ENCODE results near the gene HDAC9. TPM values are rescaled to one million over a fixed set of nuclear protein-coding genes. Genes with fewer than 3 reads are reported as not detected.
"Not testable (repeated sequence)": the region's sequence is repeated elsewhere in the genome, so short reads cannot be mapped to it uniquely, and the experiment has no call there.

HDAC9 gene
- total RNA-seq, 1 donor from 2014 or later, result 32.4 TPM

DNA sequence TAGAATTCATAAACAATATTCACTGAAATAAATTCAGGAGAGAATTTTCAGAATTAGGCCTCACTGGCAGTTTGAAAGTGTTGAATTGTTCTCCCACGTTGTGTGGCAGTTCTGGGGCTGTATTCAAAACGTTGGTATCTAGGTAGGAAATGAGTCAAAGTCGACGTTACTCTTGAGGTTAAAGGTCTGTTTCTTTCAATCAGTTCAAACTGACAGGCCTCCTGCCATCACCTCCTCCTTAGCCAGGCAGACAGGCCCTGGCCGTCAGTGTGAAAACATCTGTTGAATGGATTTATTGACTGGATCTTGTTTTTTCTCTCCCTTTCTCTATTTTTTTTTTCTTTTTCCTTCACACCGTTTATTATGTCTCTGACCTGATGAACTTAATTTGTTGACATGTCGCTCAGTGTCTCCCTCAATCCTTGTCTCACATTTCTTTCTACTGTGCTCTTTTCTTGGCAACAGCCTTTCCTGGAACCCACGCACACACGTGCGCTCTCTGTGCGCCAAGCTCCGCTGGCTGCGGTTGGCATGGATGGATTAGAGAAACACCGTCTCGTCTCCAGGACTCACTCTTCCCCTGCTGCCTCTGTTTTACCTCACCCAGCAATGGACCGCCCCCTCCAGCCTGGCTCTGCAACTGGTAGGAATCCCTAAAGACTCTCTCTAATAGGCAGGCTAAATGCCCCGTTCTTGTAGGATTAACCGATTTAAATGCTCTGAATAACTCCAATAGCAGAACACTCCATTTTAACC is 231.7 kb downstream of the HDAC9 start:
- DNase-seq (ENCODE audit: extremely low spot score in 2 of 2), result no peak
- Histone ChIP-seq H3K36me3 (no peaks in the 10 kb centered on the region), H3K4me3 (no peak overlapping the region), H3K4me1 (no peaks in the 10 kb centered on the region), H3K27me3 (no peaks in the 10 kb centered on the region), H3K9me3 (no peaks in the 10 kb centered on the region), H3K27ac (no peak overlapping the region)
- intact Hi-C loops (cut with DNase I), result no loop called here
- TF ChIP-seq POLR2A (IDR thresholded peaks at IDR 0.05), result no peak
- TF ChIP-seq, protein P1, sequence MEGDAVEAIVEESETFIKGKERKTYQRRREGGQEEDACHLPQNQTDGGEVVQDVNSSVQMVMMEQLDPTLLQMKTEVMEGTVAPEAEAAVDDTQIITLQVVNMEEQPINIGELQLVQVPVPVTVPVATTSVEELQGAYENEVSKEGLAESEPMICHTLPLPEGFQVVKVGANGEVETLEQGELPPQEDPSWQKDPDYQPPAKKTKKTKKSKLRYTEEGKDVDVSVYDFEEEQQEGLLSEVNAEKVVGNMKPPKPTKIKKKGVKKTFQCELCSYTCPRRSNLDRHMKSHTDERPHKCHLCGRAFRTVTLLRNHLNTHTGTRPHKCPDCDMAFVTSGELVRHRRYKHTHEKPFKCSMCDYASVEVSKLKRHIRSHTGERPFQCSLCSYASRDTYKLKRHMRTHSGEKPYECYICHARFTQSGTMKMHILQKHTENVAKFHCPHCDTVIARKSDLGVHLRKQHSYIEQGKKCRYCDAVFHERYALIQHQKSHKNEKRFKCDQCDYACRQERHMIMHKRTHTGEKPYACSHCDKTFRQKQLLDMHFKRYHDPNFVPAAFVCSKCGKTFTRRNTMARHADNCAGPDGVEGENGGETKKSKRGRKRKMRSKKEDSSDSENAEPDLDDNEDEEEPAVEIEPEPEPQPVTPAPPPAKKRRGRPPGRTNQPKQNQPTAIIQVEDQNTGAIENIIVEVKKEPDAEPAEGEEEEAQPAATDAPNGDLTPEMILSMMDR (IDR thresholded peaks at IDR 0.05), result no peak
- TF ChIP-seq POLR2AphosphoS5 (IDR thresholded peaks at IDR 0.05; ENCODE audit: insufficient read depth in 1 of 2, low read depth in 1 of 2), result no peak

DNA sequence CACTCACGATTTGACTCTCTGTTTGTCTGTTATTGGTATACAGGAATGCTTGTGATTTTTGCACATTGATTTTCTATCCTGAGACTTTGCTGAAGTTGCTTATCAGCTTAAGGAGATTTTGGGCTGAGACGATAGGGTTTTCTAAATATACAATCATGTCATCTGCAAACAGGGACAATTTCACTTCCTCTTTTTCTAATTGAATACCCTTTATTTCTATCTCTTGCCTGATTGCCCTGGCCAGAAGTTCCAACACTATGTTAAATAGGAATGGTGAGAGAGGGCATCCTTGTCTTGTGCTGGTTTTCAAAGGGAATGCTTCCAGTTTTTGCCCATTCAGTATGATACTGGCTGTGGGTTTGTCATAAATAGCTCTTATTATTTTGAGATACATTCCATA is 240.5 kb downstream of the HDAC9 start:
- H3K4me3 ChIP-seq; H3K4me1 ChIP-seq; H3K9me3 ChIP-seq; DNase-seq (ENCODE audit: extremely low spot score in 2 of 2); H3K27me3 ChIP-seq; intact Hi-C loops (cut with DNase I); H3K36me3 ChIP-seq; H3K27ac ChIP-seq: not testable (repeated sequence)

DNA sequence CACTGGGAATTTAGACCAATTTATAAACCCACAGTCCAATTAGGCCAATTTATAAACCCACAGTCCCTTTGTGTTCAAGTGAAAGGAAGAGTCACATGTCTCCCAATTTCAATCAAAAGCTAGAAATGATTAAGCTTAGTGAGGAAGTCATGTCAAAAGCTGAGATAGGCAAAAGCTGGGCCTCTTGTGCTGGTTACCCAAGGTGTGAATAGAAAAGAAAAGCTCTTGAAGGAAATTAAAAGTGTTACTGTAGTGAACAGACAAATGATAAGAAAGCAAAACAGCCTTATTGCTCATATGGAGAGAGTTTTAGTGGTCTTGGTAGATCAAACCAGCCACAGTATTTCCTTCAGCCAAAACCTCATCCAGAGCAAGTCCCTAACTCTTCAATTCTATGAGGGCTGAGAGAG is 245.0 kb downstream of the HDAC9 start:
- intact Hi-C loops (cut with DNase I), result no loop called here
- no peak overlapping the region for H3K27ac ChIP-seq
- no peaks in the 10 kb centered on the region for H3K27me3 ChIP-seq
- DNase-seq (ENCODE audit: extremely low spot score in 2 of 2), result no peak
- no peak overlapping the region for H3K4me3 ChIP-seq
- H3K4me1 ChIP-seq, result no peaks in the 10 kb centered on the region
- no peaks in the 10 kb centered on the region for H3K9me3 ChIP-seq
- TF ChIP-seq POLR2A (IDR thresholded peaks at IDR 0.05), result no peak
- TF ChIP-seq, protein P1 (IDR thresholded peaks at IDR 0.05), result no peak
- TF ChIP-seq POLR2AphosphoS5 (IDR thresholded peaks at IDR 0.05; ENCODE audit: insufficient read depth in 1 of 2, low read depth in 1 of 2), result no peak
- no peaks in the 10 kb centered on the region for H3K36me3 ChIP-seq

DNA sequence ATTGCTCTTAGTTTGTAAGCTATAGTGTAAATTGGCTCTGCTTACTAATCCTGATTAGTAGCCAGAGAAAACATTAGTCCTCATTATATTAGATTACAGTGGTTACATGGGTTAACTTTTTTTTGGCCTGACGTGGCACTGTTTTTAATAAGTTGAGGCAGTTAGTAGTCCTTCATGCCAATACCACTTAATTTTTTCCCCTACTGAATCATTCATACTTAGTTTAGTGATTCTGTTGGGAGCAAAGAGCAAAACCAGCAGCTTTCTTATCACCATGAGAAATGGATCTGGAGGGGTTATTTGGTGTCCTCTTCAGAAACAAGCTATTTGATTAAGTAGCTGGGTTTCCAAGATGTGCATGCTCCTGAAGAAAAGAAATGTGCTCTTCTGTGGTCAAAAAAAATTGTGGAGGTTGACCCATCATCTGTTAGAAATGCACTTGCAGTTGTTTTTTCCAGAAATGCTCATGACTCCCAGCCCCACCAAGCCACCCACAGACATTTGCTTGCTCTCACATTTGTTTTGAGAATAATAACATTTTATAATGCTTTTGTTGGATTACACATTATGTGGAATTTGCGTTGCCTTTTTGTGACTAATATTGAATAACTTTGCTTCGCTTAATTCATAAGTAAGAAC is 258.5 kb downstream of the HDAC9 start:
- intact Hi-C loops (cut with DNase I), result no loop called here
- no peaks in the 10 kb centered on the region for H3K9me3 ChIP-seq

DNA sequence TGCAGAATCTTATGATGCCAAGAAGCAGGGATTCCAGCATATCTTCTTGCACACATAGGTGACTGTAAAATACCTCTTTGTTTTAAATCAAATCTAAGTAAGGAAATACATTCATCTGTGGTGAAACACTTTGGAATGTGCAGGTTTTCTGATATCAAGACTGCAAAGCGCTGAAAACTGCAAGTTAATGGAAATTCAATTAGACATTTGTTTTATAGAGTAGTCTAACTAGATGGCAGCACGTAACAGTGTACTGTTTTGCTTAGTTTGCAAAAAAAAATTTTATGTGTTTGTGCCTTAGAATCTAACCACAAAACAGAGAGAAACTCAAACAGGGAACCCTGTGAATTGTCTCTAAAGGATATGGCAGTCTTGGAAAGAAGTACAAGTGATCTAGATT is 259.2 kb downstream of the HDAC9 start:
- intact Hi-C loops (cut with DNase I), result no loop called here
- H3K36me3 ChIP-seq, result no peaks in the 10 kb centered on the region
- no peak overlapping the region for H3K4me3 ChIP-seq
- H3K4me1 ChIP-seq, result peaks cover 12% of the 10 kb centered on the region
- TF ChIP-seq POLR2A (IDR thresholded peaks at IDR 0.05), result no peak
- DNase-seq (ENCODE audit: extremely low spot score in 2 of 2), result no peak
- no peak overlapping the region for H3K27ac ChIP-seq
- no peaks in the 10 kb centered on the region for H3K9me3 ChIP-seq
- H3K27me3 ChIP-seq, result no peaks in the 10 kb centered on the region

More for the DNA sequence above, 258.5 kb downstream of the HDAC9 start:
- H3K4me3 ChIP-seq, result no peak overlapping the region
- H3K27me3 ChIP-seq, result no peaks in the 10 kb centered on the region
- no peaks in the 10 kb centered on the region for H3K36me3 ChIP-seq
- H3K4me1 ChIP-seq, result peaks cover 12% of the 10 kb centered on the region
- H3K27ac ChIP-seq, result no peak overlapping the region
- TF ChIP-seq POLR2A (IDR thresholded peaks at IDR 0.05) (no peak), POLR2AphosphoS5 (IDR thresholded peaks at IDR 0.05; ENCODE audit: insufficient read depth in 1 of 2, low read depth in 1 of 2) (no peak)
- TF ChIP-seq, protein P1 (IDR thresholded peaks at IDR 0.05), result no peak
- DNase-seq (ENCODE audit: extremely low spot score in 2 of 2), result no peak

DNA sequence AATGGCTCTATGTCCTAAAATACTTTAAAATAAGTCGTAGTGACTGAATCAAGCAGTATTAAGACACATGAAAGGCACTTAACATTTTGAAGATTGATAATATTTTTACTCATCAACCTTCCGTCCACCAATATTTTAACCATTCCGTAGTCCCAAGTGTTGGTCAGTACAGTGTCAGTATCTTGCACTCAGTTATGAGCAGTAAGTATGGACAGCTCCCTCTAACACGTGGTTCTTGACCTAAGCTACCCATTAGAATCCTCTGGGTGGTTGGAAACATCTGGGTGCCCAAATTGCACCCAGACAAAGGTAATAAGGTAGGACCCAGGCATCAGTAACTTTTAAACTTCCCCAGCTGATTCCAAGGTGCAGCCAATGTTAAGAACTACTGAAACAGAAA is 260.2 kb downstream of the HDAC9 start:
- Histone ChIP-seq H3K4me3 (no peak overlapping the region), H3K27me3 (no peaks in the 10 kb centered on the region), H3K4me1 (peaks cover 12% of the 10 kb centered on the region), H3K27ac (no peak overlapping the region), H3K36me3 (no peaks in the 10 kb centered on the region), H3K9me3 (no peaks in the 10 kb centered on the region)
- DNase-seq (ENCODE audit: extremely low spot score in 2 of 2), result no peak
- intact Hi-C loops (cut with DNase I), result no loop called here
- TF ChIP-seq POLR2AphosphoS5 (IDR thresholded peaks at IDR 0.05; ENCODE audit: insufficient read depth in 1 of 2, low read depth in 1 of 2) (no peak), POLR2A (IDR thresholded peaks at IDR 0.05) (no peak)
- TF ChIP-seq, protein P1 (IDR thresholded peaks at IDR 0.05), result no peak

All from vagina (tissue), 2 donors.